Vagina (tissue), 2 donors: ENCODE results near the gene CERT1. TPM values are rescaled to one million over a fixed set of nuclear protein-coding genes. Genes with fewer than 3 reads are reported as not detected.

ENCODE experiments used
- DNase-seq, 2 donors: peaks; one replicate each; pipeline ENCODE4 v3.0.0-alpha.2; 2017; ENCODE audit errors: extremely low spot score in 2 of 2
- H3K27ac ChIP-seq: fragments of 200-600 bp; sonication (generic); one replicate; pipeline ENCODE4 v1.5.1; 2019
- H3K27me3 ChIP-seq: fragments of 200-600 bp; sonication (generic); one replicate; pipeline ENCODE4 v1.5.1; 2019
- H3K36me3 ChIP-seq, 2 donors: fragments of 200-600 bp; sonication (generic); one replicate each; pipeline ENCODE4 v1.5.1; 2017 to 2019
- H3K4me1 ChIP-seq: fragments of 200-600 bp; sonication (generic); one replicate; pipeline ENCODE4 v1.5.1; 2019
- H3K4me3 ChIP-seq, 2 donors: fragments of 200-600 bp; sonication (generic); 1 replicate in 1 of 2; 2 replicates in 1 of 2; pipeline ENCODE4 v1.5.1; 2016 to 2019
- H3K9me3 ChIP-seq: fragments of 200-600 bp; sonication (generic); one replicate; pipeline ENCODE4 v1.5.1; 2019
- POLR2A ChIP-seq, 2 donors: fragments of 450-650 bp; IDR thresholded peaks; one replicate each; pipeline ENCODE4 v1.6.1; 2017; ENCODE audit warnings: antibody characterized with exemption in 2 of 2, mild to moderate bottlenecking in 2 of 2, moderate library complexity in 2 of 2
- POLR2AphosphoS5 ChIP-seq, 2 donors: sonication (generic); formaldehyde crosslinking; IDR thresholded peaks; one replicate each; pipeline ENCODE4 v1.9.0; 2017; ENCODE audit warnings: antibody characterized with exemption in 2 of 2, mild to moderate bottlenecking in 2 of 2, low read depth in 1 of 2; ENCODE audit not compliant: insufficient read depth in 1 of 2
- intact Hi-C: fragments of 100-400 bp; cut with DNase I; formaldehyde crosslinking; loops from one replicate; pipeline ENCODE4 v1.15.1; 2023
- total RNA-seq: library from RNA; depleted of rRNA; stranded (reverse); fragments of >200 nt; gene quantifications from one replicate; pipeline ENCODE4 v1.2.3, GENCODE V29; 2016
- TF ChIP-seq, protein P1 (sequence below), 3 experiments: fragments of 450-650 bp in 2 of 3; fragments of 200-600 bp in 1 of 3; sonication (generic) in 1 of 3; IDR thresholded peaks; one replicate each; pipeline ENCODE4 v1.5.1; 2017 to 2019; ENCODE audit warnings: antibody characterized with exemption in 3 of 3, mild to moderate bottlenecking in 2 of 3, moderate library complexity in 2 of 3

Gene CERT1
- total RNA-seq, 1 donor from 2014 or later: 44.2 TPM

DNA sequence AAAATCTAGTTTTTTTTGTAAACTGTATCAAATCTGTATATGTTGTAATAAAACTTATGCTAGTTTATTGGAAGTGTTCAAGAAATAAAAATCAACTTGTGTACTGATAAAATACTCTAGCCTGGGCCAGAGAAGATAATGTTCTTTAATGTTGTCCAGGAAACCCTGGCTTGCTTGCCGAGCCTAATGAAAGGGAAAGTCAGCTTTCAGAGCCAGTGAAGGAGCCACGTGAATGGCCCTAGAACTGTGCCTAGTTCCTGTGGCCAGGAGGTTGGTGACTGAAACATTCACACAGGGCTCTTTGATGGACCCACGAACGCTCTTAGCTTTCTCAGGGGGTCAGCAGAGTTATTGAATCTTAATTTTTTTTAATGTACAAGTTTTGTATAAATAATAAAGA lies 150.1 kb downstream of the CERT1 start:
- H3K36me3 ChIP-seq: peaks cover 0 to 50% of the 10 kb centered on the region in 2 donors

DNA sequence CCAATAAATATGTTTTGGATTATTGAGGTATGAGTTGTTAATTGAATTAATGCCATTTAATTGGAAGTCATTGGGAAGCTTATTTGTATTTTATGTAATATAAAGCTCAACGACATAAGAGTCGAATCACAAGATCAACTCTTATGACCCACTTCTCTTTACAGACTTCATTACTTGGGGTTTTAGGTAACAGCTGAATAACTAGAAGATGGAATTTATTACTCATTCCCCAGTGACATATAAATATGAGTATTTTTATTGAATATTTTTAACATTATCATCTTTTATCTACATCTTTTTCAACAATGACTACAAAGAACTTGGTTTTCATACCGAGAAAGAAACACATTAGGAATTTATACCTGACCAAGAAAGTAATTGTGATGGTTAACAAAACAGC lies 153.3 kb downstream of the CERT1 start:
- no peak overlapping the region for H3K4me3 ChIP-seq
- intact Hi-C loops: no loop called here
- no peak overlapping the region for H3K27ac ChIP-seq
- H3K4me1 ChIP-seq: no peaks in the 10 kb centered on the region
- no peaks in the 10 kb centered on the region for H3K27me3 ChIP-seq
- no peak for DNase-seq
- TF ChIP-seq, protein P1, sequence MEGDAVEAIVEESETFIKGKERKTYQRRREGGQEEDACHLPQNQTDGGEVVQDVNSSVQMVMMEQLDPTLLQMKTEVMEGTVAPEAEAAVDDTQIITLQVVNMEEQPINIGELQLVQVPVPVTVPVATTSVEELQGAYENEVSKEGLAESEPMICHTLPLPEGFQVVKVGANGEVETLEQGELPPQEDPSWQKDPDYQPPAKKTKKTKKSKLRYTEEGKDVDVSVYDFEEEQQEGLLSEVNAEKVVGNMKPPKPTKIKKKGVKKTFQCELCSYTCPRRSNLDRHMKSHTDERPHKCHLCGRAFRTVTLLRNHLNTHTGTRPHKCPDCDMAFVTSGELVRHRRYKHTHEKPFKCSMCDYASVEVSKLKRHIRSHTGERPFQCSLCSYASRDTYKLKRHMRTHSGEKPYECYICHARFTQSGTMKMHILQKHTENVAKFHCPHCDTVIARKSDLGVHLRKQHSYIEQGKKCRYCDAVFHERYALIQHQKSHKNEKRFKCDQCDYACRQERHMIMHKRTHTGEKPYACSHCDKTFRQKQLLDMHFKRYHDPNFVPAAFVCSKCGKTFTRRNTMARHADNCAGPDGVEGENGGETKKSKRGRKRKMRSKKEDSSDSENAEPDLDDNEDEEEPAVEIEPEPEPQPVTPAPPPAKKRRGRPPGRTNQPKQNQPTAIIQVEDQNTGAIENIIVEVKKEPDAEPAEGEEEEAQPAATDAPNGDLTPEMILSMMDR (IDR thresholded peaks at IDR 0.05): no peak
- TF ChIP-seq POLR2AphosphoS5 (IDR thresholded peaks at IDR 0.05; ENCODE audit: insufficient read depth in 1 of 2, low read depth in 1 of 2) (no peak), POLR2A (IDR thresholded peaks at IDR 0.05) (no peak)
- H3K36me3 ChIP-seq: peaks cover 0 to 71% of the 10 kb centered on the region in 2 donors
- no peaks in the 10 kb centered on the region for H3K9me3 ChIP-seq

More for the DNA sequence above, 150.1 kb downstream of the CERT1 start:
- TF ChIP-seq POLR2AphosphoS5 (IDR thresholded peaks at IDR 0.05; ENCODE audit: insufficient read depth in 1 of 2, low read depth in 1 of 2) (no peak), POLR2A (IDR thresholded peaks at IDR 0.05) (no peak)
- TF ChIP-seq, protein P1 (IDR thresholded peaks at IDR 0.05): no peak
- H3K4me3 ChIP-seq: no peak overlapping the region
- H3K27me3 ChIP-seq: no peaks in the 10 kb centered on the region
- no peaks in the 10 kb centered on the region for H3K4me1 ChIP-seq
- no peak for DNase-seq
- H3K9me3 ChIP-seq: no peaks in the 10 kb centered on the region
- intact Hi-C loops: no loop called here
- H3K27ac ChIP-seq: no peak overlapping the region

DNA sequence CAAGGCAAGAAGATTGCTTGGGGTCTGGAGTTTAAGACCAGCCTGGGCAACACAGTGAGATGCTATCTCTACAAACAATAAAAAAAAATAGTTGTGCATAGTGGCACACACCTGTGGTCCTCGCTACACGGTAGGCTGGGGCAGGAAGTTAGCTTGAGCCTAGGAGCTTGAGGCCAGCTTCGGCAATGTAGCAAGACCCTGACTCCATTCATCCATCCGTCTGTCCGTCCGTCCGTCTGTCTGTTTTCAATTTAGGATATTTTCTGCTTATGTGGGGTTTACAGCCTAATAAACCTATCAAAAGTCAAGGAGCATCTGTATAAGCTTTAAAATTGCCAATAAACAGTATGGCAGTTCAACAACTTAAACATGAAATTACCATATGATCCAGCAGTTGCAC lies 154.7 kb downstream of the CERT1 start:
- peaks cover 0 to 85% of the 10 kb centered on the region in 2 donors for H3K36me3 ChIP-seq
- DNase-seq: no peak
- H3K4me3 ChIP-seq: no peak overlapping the region
- intact Hi-C loops: no loop called here
- TF ChIP-seq POLR2A (IDR thresholded peaks at IDR 0.05): no peak
- TF ChIP-seq, protein P1 (IDR thresholded peaks at IDR 0.05): no peak
- TF ChIP-seq POLR2AphosphoS5 (IDR thresholded peaks at IDR 0.05; ENCODE audit: insufficient read depth in 1 of 2, low read depth in 1 of 2): no peak
- no peaks in the 10 kb centered on the region for H3K4me1 ChIP-seq
- H3K9me3 ChIP-seq: no peaks in the 10 kb centered on the region
- no peak overlapping the region for H3K27ac ChIP-seq
- H3K27me3 ChIP-seq: no peaks in the 10 kb centered on the region

DNA sequence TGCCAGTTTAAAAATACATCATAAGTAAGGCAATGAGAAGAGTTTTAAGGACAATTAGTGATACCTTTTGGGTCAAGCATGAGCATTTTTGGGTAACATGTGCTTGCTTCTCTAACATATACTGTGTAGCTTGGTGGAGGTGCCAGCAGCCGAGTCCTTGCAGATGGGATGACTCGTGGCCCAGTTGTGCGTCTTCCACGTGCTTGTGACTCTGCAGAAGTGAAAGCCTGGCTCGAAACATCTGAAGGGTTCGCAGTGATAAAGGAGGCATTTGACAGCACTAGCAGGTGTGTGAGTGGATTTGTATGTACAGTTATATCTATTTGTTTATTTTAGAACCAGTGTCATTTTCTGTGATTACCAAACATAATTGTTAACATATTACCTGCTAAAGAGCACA lies 156.2 kb downstream of the CERT1 start:
- DNase-seq: no peak
- H3K4me1 ChIP-seq: no peaks in the 10 kb centered on the region
- no peaks in the 10 kb centered on the region for H3K27me3 ChIP-seq
- peaks cover 0 to 88% of the 10 kb centered on the region in 2 donors for H3K36me3 ChIP-seq
- TF ChIP-seq POLR2AphosphoS5 (IDR thresholded peaks at IDR 0.05; ENCODE audit: insufficient read depth in 1 of 2, low read depth in 1 of 2) (no peak), POLR2A (IDR thresholded peaks at IDR 0.05) (no peak)
- TF ChIP-seq, protein P1 (IDR thresholded peaks at IDR 0.05): no peak
- H3K4me3 ChIP-seq: no peak overlapping the region
- intact Hi-C loops: no loop called here
- no peaks in the 10 kb centered on the region for H3K9me3 ChIP-seq
- H3K27ac ChIP-seq: no peak overlapping the region

DNA sequence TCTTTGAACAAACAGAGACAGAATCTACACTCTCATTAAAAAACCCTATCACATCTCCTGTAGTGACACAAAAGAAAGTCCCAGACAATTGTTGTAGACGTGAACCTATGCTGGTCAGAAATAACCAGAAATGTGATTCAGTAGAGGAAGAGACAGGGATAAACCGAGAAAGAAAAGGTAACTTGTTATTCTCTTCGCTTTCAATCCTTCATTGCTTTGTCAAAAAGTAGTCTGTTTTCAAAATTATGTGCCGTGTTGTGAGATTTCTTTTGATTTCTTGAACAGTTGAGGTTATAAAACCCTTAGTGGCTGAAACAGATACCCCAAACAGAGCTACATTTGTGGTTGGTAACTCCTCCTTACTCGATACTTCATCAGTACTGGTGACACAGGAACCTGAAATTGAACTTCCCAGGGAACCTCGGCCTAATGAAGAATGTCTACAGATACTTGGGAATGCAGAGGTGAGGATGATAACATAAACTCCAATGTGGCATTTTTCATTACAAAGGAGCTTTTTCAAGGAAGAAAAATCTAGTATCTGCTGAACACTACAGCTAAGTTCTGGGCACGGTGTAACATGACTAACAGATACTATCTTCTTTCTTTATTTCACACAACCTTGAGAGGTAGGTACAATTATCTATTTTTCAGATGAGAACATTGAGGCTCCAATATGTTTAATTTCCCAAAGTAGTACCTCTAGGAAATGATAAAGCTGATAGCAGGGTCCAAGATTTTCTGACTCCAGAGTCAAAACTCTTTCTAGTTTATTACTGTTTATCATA lies 160.1 kb downstream of the CERT1 start:
- no peaks in the 10 kb centered on the region for H3K4me1 ChIP-seq
- H3K36me3 ChIP-seq: peaks cover 0 to 84% of the 10 kb centered on the region in 2 donors
- intact Hi-C loops: no loop called here
- no peak overlapping the region for H3K4me3 ChIP-seq
- no peaks in the 10 kb centered on the region for H3K9me3 ChIP-seq
- DNase-seq: no peak
- TF ChIP-seq POLR2A (IDR thresholded peaks at IDR 0.05) (no peak), POLR2AphosphoS5 (IDR thresholded peaks at IDR 0.05; ENCODE audit: insufficient read depth in 1 of 2, low read depth in 1 of 2) (no peak)
- TF ChIP-seq, protein P1 (IDR thresholded peaks at IDR 0.05): no peak
- no peak overlapping the region for H3K27ac ChIP-seq
- no peaks in the 10 kb centered on the region for H3K27me3 ChIP-seq
